Stimulated activated naive CD4-positive, alpha-beta T cell (primary cell): ENCODE results near the gene TUBD1.
"Not testable (repeated sequence)": the region's sequence is repeated elsewhere in the genome, so short reads cannot be mapped to it uniquely, and the experiment has no call there.

Experiments
- DNase-seq, 6 experiments: peaks; one replicate each; lab custom pipeline; 2025; lab: John Stamatoyannopoulos, UW

TUBD1 gene, protein sequence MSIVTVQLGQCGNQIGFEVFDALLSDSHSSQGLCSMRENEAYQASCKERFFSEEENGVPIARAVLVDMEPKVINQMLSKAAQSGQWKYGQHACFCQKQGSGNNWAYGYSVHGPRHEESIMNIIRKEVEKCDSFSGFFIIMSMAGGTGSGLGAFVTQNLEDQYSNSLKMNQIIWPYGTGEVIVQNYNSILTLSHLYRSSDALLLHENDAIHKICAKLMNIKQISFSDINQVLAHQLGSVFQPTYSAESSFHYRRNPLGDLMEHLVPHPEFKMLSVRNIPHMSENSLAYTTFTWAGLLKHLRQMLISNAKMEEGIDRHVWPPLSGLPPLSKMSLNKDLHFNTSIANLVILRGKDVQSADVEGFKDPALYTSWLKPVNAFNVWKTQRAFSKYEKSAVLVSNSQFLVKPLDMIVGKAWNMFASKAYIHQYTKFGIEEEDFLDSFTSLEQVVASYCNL

GRCh38 chr17:59892924-59893675 lies at the start of gene TUBD1, which contains the start of gene RPS6KB1:
Gene TUBD1 (minus strand): TSS chr17:59892943. CDS start chr17:59891002, 1,941 bp downstream.
Gene RPS6KB1 (plus strand): TSS chr17:59893121. CDS start chr17:59893185, 64 bp downstream.
- DNase-seq, result peak; percentile 91 to 98 (median 97)

DNA sequence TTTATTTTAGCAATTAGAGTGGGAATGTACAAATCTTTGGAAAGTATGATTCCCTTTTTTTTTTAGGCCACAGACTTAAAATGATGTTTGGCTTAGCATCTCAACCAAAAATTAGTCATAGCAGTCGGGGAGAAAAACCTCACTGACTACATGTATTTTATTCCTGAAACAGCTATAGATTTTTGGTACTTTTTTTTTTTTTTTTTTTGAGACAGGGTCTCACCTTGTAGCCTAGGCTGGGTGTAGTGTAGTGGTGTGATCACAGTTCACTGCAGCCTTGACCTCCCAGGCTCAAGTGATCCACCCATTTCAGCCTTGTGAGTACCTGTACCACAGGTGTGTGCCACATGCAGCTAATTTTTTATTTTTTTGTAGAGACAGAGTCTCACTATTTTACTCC lies 48.4 kb upstream of the TUBD1 start:
- no peak for DNase-seq

GRCh38 chr17:59940697-59941096 lies 48.0 kb upstream of the TUBD1 start:
- not testable (repeated sequence) for DNase-seq

GRCh38 chr17:59933317-59933716 lies 40.6 kb upstream of the TUBD1 start:
- DNase-seq, result not testable (repeated sequence)

- DNase-seq, result not testable (repeated sequence)
Measured at GRCh38 chr17:59930768-59931167, 38.0 kb upstream of the TUBD1 start.

GRCh38 chr17:59930121-59930520 lies 37.4 kb upstream of the TUBD1 start:
- DNase-seq, result not testable (repeated sequence)

- DNase-seq, result not testable (repeated sequence)
Measured at GRCh38 chr17:59920637-59921036, 27.9 kb upstream of the TUBD1 start.

DNA sequence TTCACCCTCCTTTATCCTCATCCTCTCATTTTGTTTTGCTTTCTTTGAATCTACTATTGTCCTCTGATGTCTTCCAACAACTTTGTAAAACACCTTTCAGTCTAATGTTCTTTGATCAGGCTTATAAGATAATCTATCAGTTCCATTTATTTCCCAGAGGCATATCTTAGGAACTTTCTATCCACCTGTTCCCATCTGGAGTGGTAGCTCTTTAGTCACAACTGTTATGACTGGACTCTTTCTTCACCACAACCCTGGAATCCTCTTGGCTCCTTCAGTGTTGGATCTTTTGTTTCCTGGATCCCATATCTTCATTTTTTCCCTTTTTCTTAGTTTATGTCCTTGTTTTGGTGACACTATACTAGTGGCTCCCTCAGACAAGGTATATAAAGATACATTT lies 23.7 kb upstream of the TUBD1 start:
- no peak for DNase-seq

- DNase-seq, result peak in 3 of 6 experiments; percentile 10 to 46 (median 45)
Measured at GRCh38 chr17:59914274-59914854, 21.6 kb upstream of the TUBD1 start.

- DNase-seq, result no peak
Measured at GRCh38 chr17:59907467-59907866, 14.7 kb upstream of the TUBD1 start.

- DNase-seq, result no peak
Measured at GRCh38 chr17:59903455-59903854, 10.7 kb upstream of the TUBD1 start.

GRCh38 chr17:59901604-59902003 lies 8.9 kb upstream of the TUBD1 start:
- DNase-seq, result no peak

GRCh38 chr17:59899099-59899498 lies 6.4 kb upstream of the TUBD1 start:
- peak in 1 of 6 experiments; percentile 37 for DNase-seq

GRCh38 chr17:59897090-59897489 lies 4.3 kb upstream of the TUBD1 start:
- DNase-seq, result no peak

DNA sequence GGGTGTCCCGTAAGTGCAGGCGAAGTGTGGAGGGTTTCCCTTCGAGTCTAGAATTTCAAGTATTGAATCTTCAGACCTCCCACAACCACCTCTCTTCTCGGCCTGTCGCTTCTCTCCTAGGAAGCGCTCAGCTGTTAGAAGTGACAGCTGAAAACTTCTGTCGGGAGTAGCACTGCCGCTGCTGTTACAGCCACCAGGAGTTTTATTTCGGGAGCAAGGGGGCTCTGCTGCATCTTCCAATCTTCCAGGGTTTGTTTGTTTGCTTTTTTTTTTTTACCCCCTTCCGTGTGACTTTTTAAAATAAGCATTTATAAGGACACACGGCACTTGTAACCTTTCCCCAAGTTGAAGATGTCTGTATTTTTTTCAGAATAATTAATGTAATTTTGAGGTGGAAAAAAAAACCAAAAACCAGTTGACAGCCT lies 945 bp upstream of the TUBD1 start:
- DNase-seq, result no peak

GRCh38 chr17:59892251-59892923 lies 356 bp downstream of the TUBD1 start:
- DNase-seq, result peak in 1 of 6 experiments; percentile 58

DNA sequence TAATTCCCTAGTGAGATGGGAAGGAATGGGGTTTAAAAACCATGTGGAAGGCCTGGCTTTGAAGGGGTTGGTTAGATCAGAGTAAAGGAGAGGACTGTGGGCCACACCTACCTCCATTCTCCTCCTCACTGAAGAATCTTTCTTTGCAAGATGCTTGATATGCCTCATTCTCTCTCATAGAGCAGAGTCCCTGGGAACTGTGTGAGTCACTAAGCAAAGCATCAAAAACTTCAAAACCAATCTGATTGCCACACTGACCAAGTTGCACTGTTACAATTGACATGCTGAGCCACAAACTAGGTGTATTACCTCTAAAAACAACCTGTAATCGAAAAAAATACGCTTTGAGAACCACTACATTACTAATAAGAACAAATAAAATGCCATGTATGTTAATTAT lies 2.0 kb downstream of the TUBD1 start:
- no peak for DNase-seq

GRCh38 chr17:59888145-59888750 lies 4.5 kb downstream of the TUBD1 start:
- no peak for DNase-seq

DNA sequence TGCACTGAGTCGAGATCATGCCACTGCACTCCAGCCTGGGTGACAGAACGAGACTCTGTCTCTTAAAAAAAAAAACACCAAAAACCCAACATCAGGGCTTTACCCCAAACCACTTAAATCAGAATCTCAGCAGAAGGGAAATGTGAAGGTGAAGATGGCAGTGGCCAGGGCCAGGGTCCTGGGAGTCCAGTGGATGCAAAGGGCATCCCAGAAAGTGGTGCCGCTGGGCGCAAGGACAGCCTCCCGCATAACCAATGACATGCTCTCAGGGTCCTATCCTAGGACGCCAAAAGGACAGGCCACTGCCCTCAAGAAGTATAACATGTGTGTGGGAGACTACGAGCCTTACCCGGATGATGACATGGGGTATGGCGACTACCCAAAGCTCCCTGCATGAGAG lies 7.9 kb downstream of the TUBD1 start:
- DNase-seq, result no peak

- no peak for DNase-seq
Measured at GRCh38 chr17:59878624-59879023, 14.1 kb downstream of the TUBD1 start.

- no peak for DNase-seq
Measured at GRCh38 chr17:59877965-59878364, 14.8 kb downstream of the TUBD1 start.
